NCI-H226 (cell line): ENCODE measurements around the gene SLC18A3.

Experiments
- DNase-seq: peaks from one replicate; pipeline ENCODE4 v3.0.0-alpha.2; 2015

SLC18A3 gene

DNA sequence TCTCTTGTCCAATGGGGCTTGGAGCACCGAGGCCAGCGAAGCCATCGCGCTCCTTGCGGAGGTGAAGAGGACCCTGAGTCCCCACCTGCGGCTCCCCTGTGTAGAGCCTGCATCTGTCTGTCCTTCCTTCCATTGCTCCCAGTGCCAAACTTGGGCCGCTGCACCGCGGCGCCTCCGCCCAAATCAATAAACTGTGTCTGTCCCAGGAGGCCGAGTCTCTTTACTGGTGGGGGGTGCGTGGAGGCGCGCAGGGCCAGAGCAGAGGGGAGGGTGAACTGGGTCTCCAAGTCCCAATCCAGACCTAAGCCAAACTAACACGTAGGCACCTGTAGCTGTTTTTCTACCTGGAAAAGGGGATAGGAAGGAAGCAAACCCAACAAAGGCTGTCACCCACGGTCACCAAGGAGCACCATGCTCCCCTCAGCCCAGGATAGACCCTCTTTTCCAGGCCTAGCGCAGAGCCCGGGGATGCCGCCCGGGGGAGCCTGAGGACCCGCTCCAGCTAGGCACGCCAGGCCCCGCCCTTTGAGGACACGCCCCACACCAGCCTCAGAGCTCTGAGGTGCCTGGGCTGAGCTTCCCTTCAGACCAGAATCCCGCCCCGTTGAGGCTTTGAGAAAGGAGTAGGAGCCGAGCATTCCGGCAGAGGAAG lies 2.5 kb downstream of the SLC18A3 start:
- DNase-seq: no peak

- DNase-seq: no peak
Observed at GRCh38 chr10:49613165-49613881, 3.2 kb downstream of the SLC18A3 start.

DNA sequence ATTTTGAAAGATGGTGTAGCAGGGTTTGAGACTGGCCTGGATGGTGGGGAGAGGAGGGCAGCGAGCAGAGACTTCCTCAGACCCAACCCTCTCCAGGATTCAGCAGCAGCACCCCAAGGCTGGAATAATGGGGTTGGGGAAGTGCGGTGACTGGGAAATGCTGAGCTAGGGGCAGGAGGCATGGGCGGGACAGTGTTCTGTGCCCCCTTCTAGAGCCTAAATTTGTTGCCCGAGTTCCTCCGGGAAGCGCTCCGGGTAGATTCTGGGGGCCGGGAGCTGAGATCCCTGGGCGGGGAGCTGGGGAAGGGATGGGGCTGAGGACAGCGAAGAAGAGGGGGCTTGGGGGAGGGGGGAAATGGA lies 3.8 kb downstream of the SLC18A3 start, which contains the start of gene CHAT:
Gene CHAT (plus strand): TSS at position 156 of the 360 bp plus-strand sequence. CDS start 153 bp downstream, at position 309.
- no peak for DNase-seq

GRCh38 chr10:49614242-49615198 lies 4.4 kb downstream of the SLC18A3 start:
- no peak for DNase-seq

DNA sequence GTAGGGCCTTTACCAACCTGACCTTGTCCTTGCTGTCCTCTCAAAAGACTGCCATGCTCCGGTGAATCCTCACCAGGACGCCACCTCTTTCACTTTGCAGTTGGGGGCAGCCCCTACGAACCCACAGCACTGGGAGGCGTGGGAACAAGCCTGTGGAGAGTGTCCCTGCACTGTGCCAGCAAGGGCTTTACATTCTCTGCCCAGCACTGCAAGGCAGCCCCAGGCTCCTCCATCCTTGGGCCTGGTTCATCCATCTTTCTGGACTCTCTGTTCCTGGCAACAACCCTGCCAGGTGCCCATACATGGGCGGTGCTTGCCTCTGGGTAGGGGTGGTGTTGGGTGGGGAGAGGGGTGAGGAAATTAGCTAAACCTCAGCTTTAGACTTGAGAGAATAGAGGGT lies 5.1 kb downstream of the SLC18A3 start:
- no peak for DNase-seq

DNA sequence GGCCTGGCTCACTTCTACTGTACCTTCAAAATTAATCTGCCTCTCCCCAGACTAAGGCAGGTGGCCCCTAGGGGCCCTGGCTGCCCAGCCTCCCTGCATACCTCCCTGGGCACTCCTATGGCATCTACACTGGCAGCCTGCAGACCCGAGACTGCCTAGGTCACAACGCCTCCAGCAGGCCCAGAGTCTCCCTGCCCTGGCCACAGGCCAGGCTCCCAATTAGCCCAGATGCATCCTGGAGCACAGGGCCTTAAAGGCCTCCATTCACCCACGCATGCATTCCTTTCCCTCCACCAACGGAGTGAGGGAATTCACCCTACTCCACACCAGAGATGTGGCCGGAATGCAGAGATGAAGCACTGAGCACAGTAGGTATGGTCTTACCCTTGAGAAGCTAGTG lies 5.6 kb downstream of the SLC18A3 start:
- DNase-seq: no peak

- no peak for DNase-seq
Observed at GRCh38 chr10:49616421-49617101, 6.5 kb downstream of the SLC18A3 start.

GRCh38 chr10:49617121-49618020 lies 7.3 kb downstream of the SLC18A3 start:
- DNase-seq: no peak

GRCh38 chr10:49618821-49619220 lies 8.7 kb downstream of the SLC18A3 start:
- DNase-seq: no peak

- DNase-seq: no peak
Observed at GRCh38 chr10:49619613-49620012, 9.5 kb downstream of the SLC18A3 start.

DNA sequence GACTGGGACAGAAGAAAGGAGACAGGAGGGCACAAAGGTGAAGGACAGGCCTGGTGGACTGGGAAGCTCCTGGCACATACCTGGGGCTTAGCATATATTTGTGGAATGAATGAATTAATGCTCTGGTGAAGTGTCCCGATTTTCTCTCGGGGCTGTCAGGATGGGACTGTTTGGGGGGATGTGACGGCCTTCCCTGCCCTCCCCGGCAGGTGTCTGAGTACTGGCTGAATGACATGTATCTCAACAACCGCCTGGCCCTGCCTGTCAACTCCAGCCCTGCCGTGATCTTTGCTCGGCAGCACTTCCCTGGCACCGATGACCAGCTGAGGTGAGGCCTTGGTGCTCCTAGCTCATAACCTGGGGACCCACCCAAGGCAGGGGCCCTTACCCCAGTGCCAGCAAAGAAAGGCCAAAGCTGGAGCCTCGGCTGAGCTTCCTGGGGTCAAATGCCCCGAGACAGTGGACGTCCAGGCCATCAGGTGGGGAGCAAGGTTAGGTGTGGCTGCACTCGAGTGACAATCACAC lies 10.2 kb downstream of the SLC18A3 start:
- no peak for DNase-seq

- no peak for DNase-seq
Observed at GRCh38 chr10:49620841-49621378, 10.8 kb downstream of the SLC18A3 start.

DNA sequence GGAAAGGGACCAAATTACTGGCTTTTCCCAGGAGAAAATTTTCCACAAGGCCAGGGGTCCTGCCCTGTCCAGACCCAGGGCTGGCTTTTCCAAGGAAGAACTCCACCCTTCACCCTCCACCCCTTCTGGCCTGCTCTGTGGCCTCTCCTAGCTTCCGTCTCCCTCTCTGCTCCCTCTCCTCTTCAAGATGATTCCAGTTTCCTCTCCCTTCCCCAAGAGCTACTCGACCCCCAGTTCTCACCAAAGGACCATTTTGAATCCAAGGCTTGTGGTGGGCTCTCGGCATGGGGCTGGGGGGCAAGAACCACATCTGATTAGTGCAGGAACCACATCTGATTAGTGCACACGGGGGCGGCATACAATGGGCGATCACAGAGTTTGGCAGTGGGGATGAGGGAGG lies 11.5 kb downstream of the SLC18A3 start:
- DNase-seq: no peak

DNA sequence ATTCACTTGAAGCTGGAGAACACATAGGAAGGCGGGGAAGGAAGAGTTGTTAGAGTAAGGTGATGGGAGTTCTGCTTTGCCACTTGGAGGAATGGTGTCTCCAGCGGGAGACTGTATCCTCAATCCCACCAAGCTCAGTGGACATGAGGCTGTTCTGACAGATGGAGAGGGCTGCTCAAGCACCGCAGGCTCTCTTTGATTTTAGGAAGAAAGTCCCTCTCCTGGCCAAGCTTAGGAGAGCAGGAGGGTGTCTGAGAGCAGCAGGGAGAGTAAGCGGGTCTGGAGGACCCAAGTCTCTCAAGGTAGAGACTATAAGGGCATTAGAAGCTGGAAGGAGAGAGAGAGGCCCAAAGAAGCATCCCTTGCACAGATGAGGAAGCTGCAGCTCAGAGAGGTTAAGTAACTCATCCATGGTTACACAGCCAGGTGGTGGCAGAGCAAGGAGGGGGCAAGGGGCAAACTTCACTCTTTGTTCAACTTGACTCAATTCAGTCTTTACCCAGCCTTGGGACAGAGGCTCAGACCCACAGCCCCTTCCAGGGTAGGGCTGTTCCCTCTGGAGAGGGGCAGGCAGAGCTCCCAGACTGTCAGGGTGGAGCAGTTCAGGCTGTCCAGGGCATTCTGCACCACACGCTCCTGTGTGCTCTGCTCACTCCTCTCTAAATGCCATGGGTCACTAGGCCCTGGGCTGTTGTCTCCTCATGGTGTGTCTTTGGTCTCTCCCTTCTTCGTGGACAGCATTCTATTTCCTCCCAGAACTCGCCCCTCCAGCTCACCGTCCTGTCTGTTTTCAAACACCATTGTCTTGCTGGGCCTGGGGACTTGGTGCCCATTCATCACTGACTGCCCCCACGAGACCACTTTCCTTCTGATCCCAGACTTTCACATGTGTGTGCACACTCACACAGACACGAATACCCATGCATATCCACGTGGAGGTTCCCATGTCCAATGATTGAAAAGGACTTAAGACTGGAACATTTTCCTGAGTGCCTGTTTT lies 12.6 kb downstream of the SLC18A3 start:
- no peak for DNase-seq

DNA sequence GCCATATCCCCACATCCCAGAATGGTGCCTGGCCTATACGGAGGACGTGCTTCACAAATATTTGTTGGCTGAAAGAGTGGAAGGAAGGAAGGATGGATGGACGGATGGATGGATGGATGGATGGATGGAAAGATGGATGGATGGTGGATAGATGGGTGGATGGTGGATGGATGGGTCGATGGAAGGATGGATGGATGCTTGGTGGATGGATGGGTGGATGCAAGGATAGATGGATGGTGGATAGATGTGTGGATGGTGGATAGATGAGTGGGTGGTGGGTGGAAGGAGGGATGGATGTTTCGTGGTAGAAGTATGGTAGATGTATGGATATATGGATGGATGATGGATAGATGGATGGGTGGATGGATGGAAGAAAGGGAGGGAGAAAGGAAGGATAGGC lies 14.5 kb downstream of the SLC18A3 start:
- DNase-seq: no peak

GRCh38 chr10:49625411-49625810 lies 15.3 kb downstream of the SLC18A3 start:
- no peak for DNase-seq

GRCh38 chr10:49627038-49627437 lies 16.9 kb downstream of the SLC18A3 start:
- no peak for DNase-seq

GRCh38 chr10:49627644-49628247 lies 17.6 kb downstream of the SLC18A3 start:
- no peak for DNase-seq

- no peak for DNase-seq
Observed at GRCh38 chr10:49628599-49628998, 18.5 kb downstream of the SLC18A3 start.
